NT2/D1 (cell line): ENCODE measurements around the gene CYP2A13.

Source experiments
- SUZ12 ChIP-seq: IDR thresholded peaks from 2 replicates; pipeline ENCODE4 v1.6.1; 2011; ENCODE audit not compliant: insufficient read length, insufficient read depth; ENCODE audit errors: extremely low read depth
- YY1 ChIP-seq: IDR thresholded peaks from 2 replicates; pipeline ENCODE4 v1.6.1; 2011; ENCODE audit not compliant: insufficient read length, insufficient read depth
- ZNF274 ChIP-seq: IDR thresholded peaks from 2 replicates; pipeline ENCODE4 v1.6.1; 2011; ENCODE audit warnings: mild to moderate bottlenecking, low read depth, low read length

- TF ChIP-seq SUZ12 (no peak), YY1 (no peak), ZNF274 (no peak)
Measured at GRCh38 chr19:41098762-41099161, 10.5 kb downstream of the CYP2A13 start.
